ENCODE measurements around the gene TDRD10.

DNA sequence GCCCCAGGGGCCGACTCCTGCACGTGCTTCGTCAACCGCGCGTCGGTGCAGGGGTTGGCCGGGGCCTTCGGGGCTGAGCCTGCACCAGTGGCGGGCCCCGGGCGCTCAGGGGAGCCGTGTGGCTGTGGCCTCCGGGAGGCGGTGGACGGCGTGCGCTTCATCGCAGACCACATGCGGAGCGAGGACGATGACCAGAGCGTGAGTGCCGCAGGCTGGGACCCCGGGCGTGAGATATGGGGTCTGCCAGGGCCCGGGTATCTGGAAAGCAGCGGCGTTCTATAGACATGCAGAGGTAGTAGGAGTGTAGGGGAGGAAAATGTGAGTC lies 69.9 kb downstream of the TDRD10 start:
- TF ChIP-seq, protein P1, sequence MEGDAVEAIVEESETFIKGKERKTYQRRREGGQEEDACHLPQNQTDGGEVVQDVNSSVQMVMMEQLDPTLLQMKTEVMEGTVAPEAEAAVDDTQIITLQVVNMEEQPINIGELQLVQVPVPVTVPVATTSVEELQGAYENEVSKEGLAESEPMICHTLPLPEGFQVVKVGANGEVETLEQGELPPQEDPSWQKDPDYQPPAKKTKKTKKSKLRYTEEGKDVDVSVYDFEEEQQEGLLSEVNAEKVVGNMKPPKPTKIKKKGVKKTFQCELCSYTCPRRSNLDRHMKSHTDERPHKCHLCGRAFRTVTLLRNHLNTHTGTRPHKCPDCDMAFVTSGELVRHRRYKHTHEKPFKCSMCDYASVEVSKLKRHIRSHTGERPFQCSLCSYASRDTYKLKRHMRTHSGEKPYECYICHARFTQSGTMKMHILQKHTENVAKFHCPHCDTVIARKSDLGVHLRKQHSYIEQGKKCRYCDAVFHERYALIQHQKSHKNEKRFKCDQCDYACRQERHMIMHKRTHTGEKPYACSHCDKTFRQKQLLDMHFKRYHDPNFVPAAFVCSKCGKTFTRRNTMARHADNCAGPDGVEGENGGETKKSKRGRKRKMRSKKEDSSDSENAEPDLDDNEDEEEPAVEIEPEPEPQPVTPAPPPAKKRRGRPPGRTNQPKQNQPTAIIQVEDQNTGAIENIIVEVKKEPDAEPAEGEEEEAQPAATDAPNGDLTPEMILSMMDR (IDR thresholded peaks at IDR 0.05) = no peak
- no peak for TF ChIP-seq POLR2A (IDR thresholded peaks at IDR 0.05)
